ENCODE data around the gene COMTD1.
A peak's percentile ranks its signal among the peaks of the same experiment; 100 is the strongest.

The COMTD1 gene

GRCh38 chr10:75233444-75234016, 2.2 kb downstream of the COMTD1 start:
- no peak for TF ChIP-seq CTCF (IDR thresholded peaks at IDR 0.05; ENCODE audit: low read depth, low read length)
- in situ Hi-C loops (cut with HindIII; ENCODE audit: low sequenced_read_pairs), result no loop called here
- no peak for DNase-seq (ENCODE audit: low read depth, low spot score)
- no peak overlapping the region for H3K4me3 ChIP-seq (ENCODE audit: low read depth, low read length)

- no peak for DNase-seq (ENCODE audit: low read depth, low spot score)
- no peak overlapping the region for H3K4me3 ChIP-seq (ENCODE audit: low read depth, low read length)
- in situ Hi-C loops (cut with HindIII; ENCODE audit: low sequenced_read_pairs), result no loop called here
- TF ChIP-seq CTCF (IDR thresholded peaks at IDR 0.05; ENCODE audit: low read depth, low read length), result no peak
Observed at GRCh38 chr10:75231672-75232581, 3.8 kb downstream of the COMTD1 start.

- TF ChIP-seq CTCF (IDR thresholded peaks at IDR 0.05; ENCODE audit: low read depth, low read length), result peak; percentile 94
- H3K4me3 ChIP-seq (ENCODE audit: low read depth, low read length), result no peak overlapping the region
- in situ Hi-C loops (cut with HindIII; ENCODE audit: low sequenced_read_pairs), result no loop called here
- DNase-seq (ENCODE audit: low read depth, low spot score), result peak; percentile 84
Observed at GRCh38 chr10:75230600-75231038, 5.1 kb downstream of the COMTD1 start.

- no peak overlapping the region for H3K4me3 ChIP-seq (ENCODE audit: low read depth, low read length)
- no peak for TF ChIP-seq CTCF (IDR thresholded peaks at IDR 0.05; ENCODE audit: low read depth, low read length)
- peak; percentile 54 for DNase-seq (ENCODE audit: low read depth, low spot score)
- in situ Hi-C loops (cut with HindIII; ENCODE audit: low sequenced_read_pairs), result no loop called here
Observed at GRCh38 chr10:75229971-75230370, 5.8 kb downstream of the COMTD1 start.

- no peak overlapping the region for H3K4me3 ChIP-seq (ENCODE audit: low read depth, low read length)
- TF ChIP-seq CTCF (IDR thresholded peaks at IDR 0.05; ENCODE audit: low read depth, low read length), result no peak
- no peak for DNase-seq (ENCODE audit: low read depth, low spot score)
- in situ Hi-C loops (cut with HindIII; ENCODE audit: low sequenced_read_pairs), result no loop called here
Observed at GRCh38 chr10:75228834-75229233, 6.9 kb downstream of the COMTD1 start.

GRCh38 chr10:75228278-75228677, 7.5 kb downstream of the COMTD1 start:
- H3K4me3 ChIP-seq (ENCODE audit: low read depth, low read length), result no peak overlapping the region
- in situ Hi-C loops (cut with HindIII; ENCODE audit: low sequenced_read_pairs), result no loop called here
- TF ChIP-seq CTCF (IDR thresholded peaks at IDR 0.05; ENCODE audit: low read depth, low read length), result no peak
- no peak for DNase-seq (ENCODE audit: low read depth, low spot score)

Data from astrocyte of the spinal cord (primary cell).